Stimulated activated CD4-positive, alpha-beta T cell treated with anti-CD3 and anti-CD28 coated beads, Interleukin-1b, Interleukin-23, amount 100 ng/mL, for 24 hours (primary cell): ENCODE data around the gene C1QTNF6.
"Not testable (repeated sequence)": the region's sequence is repeated elsewhere in the genome, so short reads cannot be mapped to it uniquely, and the experiment has no call there.

Experiments
- DNase-seq, 4 experiments: peaks; one replicate each; pipeline ENCODE4 v3.0.0-alpha.2; 2020; ENCODE audit warnings: low read depth in 4 of 4, low spot score in 1 of 4

The C1QTNF6 gene

GRCh38 chr22:37187891-37188761 lies at the start of gene C1QTNF6:
Gene C1QTNF6 (minus strand): TSS chr22:37188247. CDS start chr22:37188213, 34 bp downstream.
- DNase-seq = no peak

GRCh38 chr22:37235897-37236607 lies 48.0 kb upstream of the C1QTNF6 start:
- DNase-seq = no peak

GRCh38 chr22:37234736-37235711 lies 47.0 kb upstream of the C1QTNF6 start:
- no peak for DNase-seq

GRCh38 chr22:37233751-37234631 lies 45.9 kb upstream of the C1QTNF6 start:
- no peak for DNase-seq

GRCh38 chr22:37233371-37233750 lies 45.3 kb upstream of the C1QTNF6 start:
- DNase-seq = not testable (repeated sequence)

GRCh38 chr22:37232140-37232998 lies 44.3 kb upstream of the C1QTNF6 start:
- no peak for DNase-seq

- no peak for DNase-seq
Measured at GRCh38 chr22:37231406-37232139, 43.5 kb upstream of the C1QTNF6 start.

GRCh38 chr22:37230673-37231405 lies 42.8 kb upstream of the C1QTNF6 start:
- DNase-seq = peak in 2 of 4 experiments; percentile 61 to 84

- peak; percentile 71 to 89 (median 77) for DNase-seq
Measured at GRCh38 chr22:37229805-37230672, 42.0 kb upstream of the C1QTNF6 start.

- DNase-seq = no peak
Measured at GRCh38 chr22:37229012-37229804, 41.2 kb upstream of the C1QTNF6 start.

GRCh38 chr22:37228106-37229011 lies 40.3 kb upstream of the C1QTNF6 start:
- DNase-seq = no peak

- no peak for DNase-seq
Measured at GRCh38 chr22:37226514-37226913, 38.5 kb upstream of the C1QTNF6 start.

GRCh38 chr22:37226087-37226486 lies 38.0 kb upstream of the C1QTNF6 start:
- DNase-seq = no peak

GRCh38 chr22:37225481-37225880 lies 37.4 kb upstream of the C1QTNF6 start:
- DNase-seq = no peak
